NT2/D1 (cell line): ENCODE results near the gene GNB5.

ENCODE experiments used
- YY1 ChIP-seq: IDR thresholded peaks from 2 replicates; pipeline ENCODE4 v1.6.1; 2011; ENCODE audit not compliant: insufficient read length, insufficient read depth
- ZNF274 ChIP-seq: IDR thresholded peaks from 2 replicates; pipeline ENCODE4 v1.6.1; 2011; ENCODE audit warnings: mild to moderate bottlenecking, low read depth, low read length

GRCh38 chr15:52069559-52069958 is 121.6 kb downstream of the GNB5 start:
- TF ChIP-seq ZNF274 (no peak), YY1 (no peak)
